HG03520 (cell line): Measurements from ENCODE around the gene SDE2.
"Not testable (repeated sequence)": the region's sequence is repeated elsewhere in the genome, so short reads cannot be mapped to it uniquely, and the experiment has no call there.

Source experiments
- ATAC-seq: cut with Tn5 transposase; IDR thresholded peaks from one replicate; pipeline ENCODE4 v1.9.1; 2021; ENCODE audit warnings: mild to moderate bottlenecking, moderate library complexity; ENCODE audit not compliant: unreplicated experiment

SDE2 gene

GRCh38 chr1:225944951-225945350 is 54.2 kb downstream of the SDE2 start:
- peak; percentile 68 for ATAC-seq

- ATAC-seq, result no peak
Observed at GRCh38 chr1:225944387-225944786, 54.8 kb downstream of the SDE2 start.

- ATAC-seq, result no peak
Observed at GRCh38 chr1:225943582-225943981, 55.6 kb downstream of the SDE2 start.

GRCh38 chr1:225942574-225942973 is 56.6 kb downstream of the SDE2 start:
- peak; percentile 68 for ATAC-seq

GRCh38 chr1:225941942-225942222 is 57.3 kb downstream of the SDE2 start:
- ATAC-seq, result no peak

- ATAC-seq, result no peak
Observed at GRCh38 chr1:225941187-225941941, 57.8 kb downstream of the SDE2 start, which contains the start of gene LEFTY2. TSS of gene LEFTY2 (minus strand) at chr1:225941220. CDS start at chr1:225941140, 80 bp downstream.

GRCh38 chr1:225940385-225941151 is 58.6 kb downstream of the SDE2 start:
- no peak for ATAC-seq

GRCh38 chr1:225939939-225940310 is 59.2 kb downstream of the SDE2 start:
- ATAC-seq, result not testable (repeated sequence)

- ATAC-seq, result not testable (repeated sequence)
Observed at GRCh38 chr1:225939097-225939938, 59.8 kb downstream of the SDE2 start.

GRCh38 chr1:225937048-225937968 is 61.8 kb downstream of the SDE2 start:
- ATAC-seq, result no peak

GRCh38 chr1:225936523-225936922 is 62.6 kb downstream of the SDE2 start:
- ATAC-seq, result no peak

- ATAC-seq, result not testable (repeated sequence)
Observed at GRCh38 chr1:225936086-225936485, 63.1 kb downstream of the SDE2 start.

GRCh38 chr1:225934711-225935110 is 64.4 kb downstream of the SDE2 start:
- no peak for ATAC-seq

GRCh38 chr1:225933072-225933471 is 66.1 kb downstream of the SDE2 start:
- no peak for ATAC-seq
